Thyroid gland (tissue), 4 donors: Measurements from ENCODE around the gene ITGB1BP1.

Experiments
- CTCF ChIP-seq, 6 experiments: fragments of 200-600 bp in 3 of 6; fragments of 450-650 bp in 3 of 6; sonication (generic) in 3 of 6; IDR thresholded peaks; one replicate each; pipeline ENCODE4 v1.5.1; 2016 to 2019; ENCODE audit warnings: antibody characterized with exemption in 6 of 6, mild to moderate bottlenecking in 2 of 6, inconsistent platforms in 1 of 6, moderate library complexity in 1 of 6
- POLR2A ChIP-seq, 2 donors: fragments of 450-650 bp; IDR thresholded peaks; one replicate each; pipeline ENCODE4 v1.6.1; 2017; ENCODE audit warnings: antibody characterized with exemption in 2 of 2, mild to moderate bottlenecking in 2 of 2, moderate library complexity in 1 of 2

- TF ChIP-seq CTCF (IDR thresholded peaks at IDR 0.05): no peak
- no peak for TF ChIP-seq POLR2A (IDR thresholded peaks at IDR 0.05)
Observed at GRCh38 chr2:9388950-9389911, 34.1 kb downstream of the ITGB1BP1 start.
